Left renal cortex interstitium (tissue), 4 donors: ENCODE results near the gene LIN28A. TPM values are rescaled to one million over a fixed set of nuclear protein-coding genes. Genes with fewer than 3 reads are reported as not detected.
"Not testable (repeated sequence)": the region's sequence is repeated elsewhere in the genome, so short reads cannot be mapped to it uniquely, and the experiment has no call there.

Experiments
- DNase-seq, 4 donors: peaks; one replicate each; pipeline ENCODE4 v3.0.0-alpha.2; 2013; ENCODE audit warnings: low read depth in 4 of 4, low spot score in 2 of 4, missing footprints in 1 of 4
- polyA plus RNA-seq, 4 donors: library from polyadenylated mRNA; unstranded; fragments of 120-200 nt; gene quantifications; one replicate each; pipeline ENCODE4 v1.2.1, GENCODE V29; 2013; ENCODE audit not compliant: insufficient read length in 4 of 4

LIN28A gene
- polyA plus RNA-seq, 4 donors: 0.04 to 0.14 (median 0.08) TPM

- DNase-seq: not testable (repeated sequence)
Observed at GRCh38 chr1:26385063-26385462, 25.6 kb upstream of the LIN28A start.

- no peak for DNase-seq
Observed at GRCh38 chr1:26387447-26387846, 23.2 kb upstream of the LIN28A start.

GRCh38 chr1:26388791-26389445, 21.7 kb upstream of the LIN28A start:
- no peak for DNase-seq

- no peak for DNase-seq
Observed at GRCh38 chr1:26389604-26390247, 20.9 kb upstream of the LIN28A start.

GRCh38 chr1:26391450-26391849, 19.2 kb upstream of the LIN28A start:
- no peak for DNase-seq

GRCh38 chr1:26395754-26396153, 14.9 kb upstream of the LIN28A start:
- DNase-seq: no peak

- no peak for DNase-seq
Observed at GRCh38 chr1:26399034-26399433, 11.6 kb upstream of the LIN28A start.

- DNase-seq: no peak
Observed at GRCh38 chr1:26401891-26402290, 8.7 kb upstream of the LIN28A start.

- no peak for DNase-seq
Observed at GRCh38 chr1:26403656-26404055, 7.0 kb upstream of the LIN28A start.

- no peak for DNase-seq
Observed at GRCh38 chr1:26404641-26405040, 6.0 kb upstream of the LIN28A start.

- DNase-seq: no peak
Observed at GRCh38 chr1:26405281-26405915, 5.2 kb upstream of the LIN28A start.

GRCh38 chr1:26408604-26409003, 2.0 kb upstream of the LIN28A start:
- DNase-seq: peak; percentile 69 to 89 (median 76)

- no peak for DNase-seq
Observed at GRCh38 chr1:26409191-26409807, 1.3 kb upstream of the LIN28A start.

GRCh38 chr1:26411624-26412074, 1.0 kb downstream of the LIN28A start:
- no peak for DNase-seq

GRCh38 chr1:26412180-26412840, 1.7 kb downstream of the LIN28A start:
- DNase-seq: no peak

- DNase-seq: no peak
Observed at GRCh38 chr1:26413031-26413430, 2.4 kb downstream of the LIN28A start.

- DNase-seq: peak in 2 of 4 donors; percentile 23 to 39
Observed at GRCh38 chr1:26417111-26417759, 6.6 kb downstream of the LIN28A start.

- no peak for DNase-seq
Observed at GRCh38 chr1:26418865-26419349, 8.3 kb downstream of the LIN28A start.

- no peak for DNase-seq
Observed at GRCh38 chr1:26419494-26419893, 8.9 kb downstream of the LIN28A start.

- no peak for DNase-seq
Observed at GRCh38 chr1:26429721-26430120, 19.1 kb downstream of the LIN28A start.
